Cortex of kidney (tissue), 1 donor: Measurements from ENCODE around the gene WDFY2.

Experiments used
- DNase-seq: peaks from one replicate; lab custom pipeline; 2025; lab: John Stamatoyannopoulos, UW

The WDFY2 gene

DNA sequence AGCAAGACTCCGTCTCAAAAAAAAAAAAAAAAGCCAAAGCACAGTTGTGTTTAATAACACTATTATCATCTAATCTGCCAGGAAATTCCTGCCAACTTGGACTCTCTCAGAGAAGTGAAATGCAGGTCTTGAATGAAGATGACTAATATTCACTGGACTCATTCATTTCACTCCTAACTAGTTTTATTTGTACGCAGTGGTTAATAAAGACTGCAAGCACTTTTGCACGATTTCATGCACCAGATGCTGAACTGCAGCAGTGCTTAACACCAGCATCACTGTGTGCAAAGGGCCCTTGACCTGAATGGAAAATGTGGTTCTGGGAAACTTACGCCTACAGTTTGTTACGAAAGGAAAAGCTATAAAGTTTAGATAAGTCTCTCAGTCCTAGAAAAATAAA is 156.4 kb downstream of the WDFY2 start:
- DNase-seq: no peak

DNA sequence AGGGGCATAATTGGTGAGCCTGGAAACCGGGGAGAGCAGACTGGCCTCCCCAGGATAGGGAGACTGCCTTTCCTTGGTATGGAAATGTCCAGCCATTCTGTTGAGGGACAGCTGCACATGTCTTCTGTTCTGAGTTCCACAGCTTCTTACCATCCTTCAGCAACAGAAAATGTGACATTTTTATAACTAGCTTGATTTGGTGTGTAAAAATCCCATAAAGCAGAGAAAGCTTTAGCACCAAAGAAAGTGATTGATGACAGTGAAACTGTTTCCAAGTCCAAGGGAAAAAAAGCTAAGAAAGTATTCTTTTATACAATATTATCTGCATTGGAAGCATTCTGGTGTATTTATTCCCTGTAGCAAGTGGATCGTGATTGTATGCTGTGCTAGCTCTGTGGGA is 157.8 kb downstream of the WDFY2 start:
- no peak for DNase-seq

DNA sequence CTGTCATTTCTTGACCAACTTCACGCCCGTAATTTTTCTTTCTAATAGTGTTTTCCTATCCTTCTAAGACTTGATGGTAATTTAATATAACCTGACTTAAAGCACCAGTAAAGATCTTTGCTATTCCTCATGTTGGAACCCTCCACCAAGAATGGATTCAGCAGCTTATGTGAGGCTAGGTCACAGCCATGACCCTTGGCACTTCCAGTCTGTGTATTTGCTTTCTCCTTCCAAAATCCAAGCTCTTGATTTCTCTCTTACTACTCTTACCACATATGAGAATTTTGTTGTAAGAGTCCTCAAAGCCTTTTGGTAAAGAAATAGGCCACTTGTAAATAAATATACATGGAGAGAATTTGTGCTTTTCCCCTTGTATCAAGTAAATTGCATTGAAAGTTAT is 158.3 kb downstream of the WDFY2 start:
- DNase-seq: no peak

DNA sequence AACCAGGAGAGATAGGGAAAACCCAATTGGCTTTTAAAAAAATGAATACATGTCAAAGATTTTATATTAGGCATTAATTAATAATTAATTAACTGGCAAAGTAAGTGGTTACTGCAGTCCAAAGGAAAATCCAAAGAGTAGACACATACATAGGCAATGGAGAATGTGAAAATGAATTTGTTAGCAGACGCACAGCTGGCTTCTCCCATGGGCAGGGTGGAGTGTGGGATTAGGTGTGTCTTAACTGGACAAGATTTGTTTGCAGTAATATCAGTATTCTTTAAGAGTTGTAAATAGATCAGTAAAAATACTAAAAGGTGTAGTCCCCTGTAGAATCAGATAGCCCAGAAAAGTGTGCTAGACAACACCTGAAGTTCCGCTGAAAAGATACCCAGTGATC is 161.0 kb downstream of the WDFY2 start:
- no peak for DNase-seq

DNA sequence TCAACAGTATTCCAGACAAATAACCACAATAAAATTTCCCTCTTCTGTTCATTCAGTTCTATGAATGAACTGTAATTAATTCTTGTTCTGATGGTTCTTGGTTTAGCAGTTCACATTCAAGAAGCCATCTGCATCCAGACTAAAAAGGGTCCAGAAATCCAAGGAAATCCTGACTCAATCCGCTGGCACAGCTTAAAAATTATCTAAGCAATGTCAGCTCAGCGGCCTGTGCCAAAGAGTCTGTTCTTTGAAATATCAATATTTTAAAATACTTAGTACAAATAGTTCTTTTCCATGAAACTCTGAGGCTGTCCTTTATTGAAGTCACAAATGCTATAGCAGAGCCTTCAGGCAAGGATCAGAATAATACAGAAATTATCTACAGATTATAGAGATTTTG is 162.5 kb downstream of the WDFY2 start:
- DNase-seq: no peak

DNA sequence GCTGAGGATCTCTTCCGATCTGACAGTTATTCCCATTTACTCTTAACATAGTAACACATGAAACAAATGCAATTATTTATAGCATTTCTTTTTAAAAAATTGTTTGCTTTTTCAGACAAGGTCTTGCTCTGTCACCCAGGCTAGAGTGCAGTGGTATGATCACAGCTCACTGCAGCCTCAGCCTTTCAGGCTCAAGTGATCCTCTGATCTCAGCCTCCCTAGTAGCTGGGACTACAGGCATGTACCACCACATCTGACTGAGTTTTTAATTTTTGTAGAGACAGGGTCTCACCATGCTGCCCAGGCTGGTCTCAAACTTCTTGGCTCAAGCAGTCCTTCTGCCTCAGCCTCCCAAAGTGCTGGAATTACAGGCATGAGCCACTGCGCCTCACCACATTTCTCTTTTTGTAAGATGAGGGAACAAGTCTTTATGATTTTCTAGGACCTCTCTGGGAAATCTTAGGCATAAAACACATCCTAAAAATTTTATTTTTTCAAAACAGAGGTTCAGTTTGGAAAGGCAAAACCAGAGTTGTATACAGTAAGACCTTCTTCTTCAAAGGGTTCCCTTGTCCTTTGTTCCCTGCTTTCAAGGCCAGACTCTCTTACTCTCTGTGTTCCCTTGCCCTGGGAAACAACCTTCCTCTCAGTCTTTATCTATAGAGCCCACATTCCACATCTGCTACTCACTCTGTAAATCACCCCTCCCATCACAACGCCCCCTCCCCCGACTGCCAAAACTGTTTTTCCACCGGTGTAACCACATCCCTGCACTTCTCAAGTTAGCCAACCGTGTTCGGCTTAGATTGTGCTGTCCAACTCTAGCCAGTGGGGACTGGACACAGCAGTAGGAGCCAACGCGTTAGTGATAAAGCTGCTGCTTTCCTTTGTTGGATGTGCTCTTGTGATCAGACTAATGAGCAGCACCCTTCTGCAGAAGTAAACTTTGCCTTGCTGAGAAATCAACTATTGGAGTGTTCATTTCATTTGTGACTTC is 163.5 kb downstream of the WDFY2 start:
- DNase-seq: no peak

DNA sequence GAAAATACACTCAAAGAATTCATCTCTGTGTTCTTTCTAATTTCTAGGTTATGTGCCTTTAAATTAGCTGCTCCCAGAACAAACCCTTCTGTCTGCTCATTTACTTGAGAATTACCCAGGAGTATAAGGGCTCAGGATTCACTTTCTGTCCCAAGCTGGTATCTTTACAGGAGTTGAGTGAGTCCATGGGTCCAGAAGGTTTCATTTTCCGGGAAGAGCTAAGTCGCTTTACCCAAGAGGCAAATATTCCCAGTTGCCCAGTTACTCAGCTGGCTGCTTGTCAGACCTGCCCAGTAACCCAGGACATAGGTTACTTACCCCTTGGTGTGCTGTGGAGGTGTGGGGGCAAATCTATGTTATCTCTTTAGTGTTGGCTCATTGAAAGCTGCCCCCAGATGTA is 172.4 kb downstream of the WDFY2 start:
- no peak for DNase-seq

DNA sequence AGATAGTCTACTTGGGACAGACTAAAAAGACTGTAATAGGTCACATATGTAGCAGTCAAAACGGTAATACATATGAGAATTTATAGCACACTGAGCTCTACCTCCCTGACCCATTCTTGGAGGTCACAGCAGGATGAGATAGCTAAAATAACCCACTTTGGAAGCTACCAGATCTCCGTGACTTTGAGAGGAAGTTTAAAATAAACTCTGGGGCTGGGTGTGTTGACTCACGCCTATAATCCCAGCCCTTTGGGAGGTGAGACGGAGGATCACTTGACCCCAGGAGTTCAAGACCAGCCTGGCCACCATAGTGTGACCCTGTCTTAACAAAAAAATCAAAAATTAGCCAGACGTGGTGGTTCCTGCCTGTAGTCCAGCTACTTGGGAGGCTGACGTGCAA is 174.4 kb downstream of the WDFY2 start:
- DNase-seq: no peak

DNA sequence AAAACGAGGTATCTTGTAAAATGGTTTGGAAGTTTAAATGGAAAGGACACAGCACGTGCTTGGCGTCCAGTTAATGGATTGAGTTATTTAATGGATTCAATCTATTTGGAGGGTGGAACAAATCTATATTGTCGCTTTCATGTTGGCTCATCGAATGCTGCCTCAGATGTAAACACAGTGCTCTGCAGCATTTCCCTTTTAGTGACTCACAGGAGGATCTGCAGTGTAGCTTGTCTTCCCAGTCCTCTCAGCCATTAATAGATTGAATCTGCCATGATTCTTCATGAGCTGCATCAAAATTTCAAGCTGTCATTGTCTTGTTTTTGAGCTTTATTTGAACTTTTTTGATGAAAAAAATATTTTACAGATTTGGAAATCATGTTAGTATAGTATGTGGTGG is 175.0 kb downstream of the WDFY2 start:
- DNase-seq: no peak

DNA sequence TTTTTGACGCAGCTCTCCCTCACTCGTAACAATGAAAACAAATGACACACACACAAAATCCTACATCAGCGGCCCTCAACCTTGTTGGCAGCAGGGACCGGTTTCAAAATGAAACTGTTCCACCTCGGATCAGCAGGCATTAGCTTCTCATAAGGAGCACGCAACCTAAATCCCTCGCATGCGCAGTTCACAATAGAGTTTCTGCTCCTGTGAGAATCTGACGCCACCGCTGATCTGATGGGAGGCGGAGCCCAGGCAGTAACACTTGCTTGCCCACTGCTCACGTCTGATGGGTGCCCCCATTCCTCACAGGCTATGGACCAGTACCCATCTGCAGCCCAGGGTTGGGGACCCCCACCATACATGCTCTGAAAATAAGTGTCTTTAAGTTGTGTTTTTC is 176.3 kb downstream of the WDFY2 start:
- no peak for DNase-seq

DNA sequence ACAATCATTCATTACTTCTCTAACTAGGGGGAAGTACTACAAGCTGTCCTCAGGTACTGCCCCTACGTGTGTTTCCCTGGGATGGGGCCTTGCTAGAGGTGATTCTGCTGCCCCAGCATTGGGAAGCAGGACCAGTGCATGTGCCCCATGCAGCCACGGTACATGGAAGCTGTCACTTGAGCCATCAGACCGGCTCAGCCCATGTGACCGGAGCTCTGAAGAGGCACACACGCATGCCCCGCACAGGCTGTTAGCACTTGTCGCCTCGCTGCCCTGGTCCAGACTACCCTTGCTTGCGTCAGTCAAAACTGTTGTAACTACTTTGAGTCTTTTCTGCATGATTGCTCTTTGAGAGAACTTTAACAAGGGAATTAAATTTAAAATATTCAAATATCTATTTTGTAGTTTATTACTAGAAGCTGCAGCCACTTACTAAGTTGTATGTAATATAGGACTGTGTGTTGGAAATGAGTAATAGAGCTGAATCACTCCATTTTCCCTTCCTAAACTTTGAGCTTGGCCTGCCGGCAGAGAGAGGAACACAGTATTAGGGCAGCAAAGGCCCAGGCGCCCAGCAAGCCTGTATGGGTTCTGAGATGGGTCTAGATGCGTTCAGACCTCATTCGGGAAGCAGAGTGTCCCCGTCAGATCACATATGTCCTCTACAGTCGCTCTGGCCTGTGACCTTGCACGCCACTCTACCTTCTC is 177.5 kb downstream of the WDFY2 start:
- DNase-seq: no peak

DNA sequence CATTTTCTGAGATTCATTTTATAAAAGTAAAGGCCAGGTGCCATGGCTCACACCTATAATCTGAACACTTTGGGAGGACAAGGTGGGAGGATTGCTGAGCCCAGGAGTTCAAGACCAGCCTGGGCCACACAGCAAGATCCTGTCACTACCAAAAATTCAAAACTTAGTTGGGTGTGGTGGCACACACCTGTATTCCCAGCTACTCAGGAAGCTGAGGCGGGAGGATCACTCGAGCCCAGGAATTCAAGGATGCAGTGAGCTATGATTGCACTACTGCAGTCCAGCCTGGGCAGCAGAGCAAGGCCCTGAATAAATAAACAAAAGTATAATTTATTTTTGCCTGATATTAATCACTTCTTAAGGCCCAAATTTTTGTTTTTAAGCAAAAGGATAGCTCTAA is 179.2 kb downstream of the WDFY2 start:
- DNase-seq: no peak

DNA sequence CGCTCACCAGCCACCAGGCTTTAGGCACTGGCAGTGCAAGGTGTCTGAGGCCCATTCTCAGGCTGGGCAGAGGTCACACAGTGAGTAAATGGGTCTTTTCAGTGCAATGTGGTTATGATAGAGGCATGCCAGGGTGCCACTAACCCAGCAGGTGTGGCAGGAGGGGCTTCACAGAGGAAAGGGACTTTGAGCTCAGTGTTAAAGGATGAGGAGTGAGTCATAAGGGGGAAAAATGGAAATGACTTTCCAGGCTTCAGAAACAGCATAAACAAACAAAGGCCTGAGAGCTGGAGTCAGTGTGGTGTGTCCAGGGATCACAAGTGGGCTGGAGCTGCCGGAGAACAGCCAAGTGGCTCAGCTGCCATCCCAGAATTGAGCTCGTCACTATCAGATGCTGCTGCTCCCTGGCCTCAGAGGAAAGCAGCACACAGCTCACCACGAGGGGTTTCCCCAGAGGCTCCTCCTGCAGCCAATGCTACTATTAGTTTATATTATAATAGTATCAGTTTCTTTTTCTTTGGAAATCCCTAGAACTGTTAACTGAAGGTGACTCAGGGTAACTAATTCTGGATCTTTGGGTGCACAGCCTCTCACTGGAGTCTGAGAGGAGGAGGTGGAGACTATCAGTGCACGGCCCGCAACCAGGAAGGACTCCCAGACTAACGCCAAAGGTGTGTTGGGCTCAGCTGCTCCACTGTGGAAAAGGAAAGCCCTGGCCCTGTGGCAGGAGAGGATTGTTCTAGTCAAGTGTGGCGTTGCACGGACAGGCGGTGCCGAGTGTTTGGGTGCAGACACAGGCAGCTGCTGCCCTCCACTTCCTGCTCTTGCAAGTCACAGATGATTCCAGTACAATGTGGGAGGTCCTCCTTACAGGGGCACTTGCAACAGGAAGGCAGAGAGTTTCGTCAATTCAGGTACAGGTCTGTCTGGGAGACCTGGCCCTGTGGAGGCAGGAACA is 180.2 kb downstream of the WDFY2 start:
- DNase-seq: no peak

DNA sequence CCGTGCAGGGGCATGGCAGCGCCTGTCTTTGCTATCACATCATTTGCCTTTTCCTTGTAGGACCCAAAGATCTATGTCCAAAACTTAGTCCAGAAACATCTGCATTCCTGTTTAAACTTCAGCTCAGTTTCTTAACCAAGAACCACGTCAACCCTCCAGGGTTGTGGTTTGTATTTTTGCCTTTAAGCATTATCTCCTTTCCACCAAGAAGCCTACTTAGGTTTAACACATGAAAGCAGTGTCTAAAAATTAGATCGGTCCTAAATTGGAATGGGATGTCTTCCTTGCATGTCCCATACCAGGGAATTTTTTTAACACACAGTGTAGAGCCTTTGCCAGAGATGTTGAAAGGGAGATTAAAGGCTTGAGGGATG is 180.9 kb downstream of the WDFY2 start:
- DNase-seq: no peak

DNA sequence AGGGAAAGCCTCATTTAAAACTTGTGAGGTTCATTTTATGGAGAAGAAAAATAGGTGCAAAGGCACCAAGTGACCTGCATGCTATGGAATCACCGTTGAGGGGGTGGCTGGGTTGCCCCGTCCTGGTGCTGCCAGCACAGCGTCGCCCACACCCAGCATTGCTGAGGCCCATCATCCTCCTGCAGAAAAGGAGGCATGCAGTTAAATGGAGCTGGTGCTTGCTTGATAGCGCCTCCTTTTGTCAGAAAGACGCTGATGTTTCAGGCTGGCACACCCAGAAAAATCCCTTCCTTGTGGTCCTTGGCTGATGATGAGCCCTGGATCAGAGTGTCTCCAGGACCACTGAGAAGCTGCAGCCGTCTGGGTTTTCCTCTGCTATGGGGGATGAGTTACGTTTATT is 182.8 kb downstream of the WDFY2 start:
- DNase-seq: no peak

DNA sequence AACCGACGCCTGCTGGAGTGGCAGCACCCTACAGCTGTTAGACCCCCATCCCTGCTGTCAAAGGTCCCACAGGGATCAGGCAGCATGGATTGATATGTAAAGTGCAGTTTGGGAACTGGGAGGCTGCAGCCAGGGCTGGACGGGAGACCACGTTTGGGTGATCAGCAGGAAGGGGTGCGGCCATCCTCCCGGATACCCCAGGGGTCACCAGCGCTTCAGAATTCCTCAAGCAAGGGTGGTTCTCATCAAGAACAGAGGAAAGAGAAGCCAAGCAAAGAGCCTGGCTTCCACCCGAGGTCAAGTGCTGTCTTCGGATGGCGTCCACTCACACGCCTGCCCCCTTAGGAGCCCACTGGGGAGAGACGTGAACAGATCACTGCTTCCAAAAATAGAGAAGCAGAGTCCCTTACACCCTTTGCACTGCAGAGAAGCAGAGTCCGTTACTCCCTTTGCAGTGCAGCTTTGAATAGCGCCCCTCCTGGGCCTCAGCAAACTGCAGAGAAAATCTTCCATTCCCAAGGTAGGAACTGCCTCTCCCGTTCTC is 184.2 kb downstream of the WDFY2 start:
- no peak for DNase-seq

DNA sequence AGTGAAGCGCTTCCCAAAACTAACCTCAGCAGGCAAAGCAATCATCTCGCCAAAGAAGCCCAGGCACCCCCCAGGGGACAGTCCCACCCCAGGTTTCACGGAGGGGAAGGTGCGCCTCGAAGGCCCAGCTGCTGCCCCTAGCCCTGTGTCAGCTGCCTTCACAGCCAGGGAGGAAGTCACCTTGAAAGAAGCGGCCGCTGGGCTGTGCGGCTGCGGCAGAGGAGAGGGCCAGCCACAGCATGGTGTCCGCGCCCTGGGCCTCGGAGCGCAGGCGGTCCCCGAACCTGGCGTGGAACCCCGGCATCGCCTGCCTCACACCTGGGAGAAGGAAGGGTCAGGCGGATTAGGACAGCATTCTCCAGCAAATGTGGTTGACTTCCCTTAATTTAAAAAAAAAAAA is 184.7 kb downstream of the WDFY2 start:
- no peak for DNase-seq

DNA sequence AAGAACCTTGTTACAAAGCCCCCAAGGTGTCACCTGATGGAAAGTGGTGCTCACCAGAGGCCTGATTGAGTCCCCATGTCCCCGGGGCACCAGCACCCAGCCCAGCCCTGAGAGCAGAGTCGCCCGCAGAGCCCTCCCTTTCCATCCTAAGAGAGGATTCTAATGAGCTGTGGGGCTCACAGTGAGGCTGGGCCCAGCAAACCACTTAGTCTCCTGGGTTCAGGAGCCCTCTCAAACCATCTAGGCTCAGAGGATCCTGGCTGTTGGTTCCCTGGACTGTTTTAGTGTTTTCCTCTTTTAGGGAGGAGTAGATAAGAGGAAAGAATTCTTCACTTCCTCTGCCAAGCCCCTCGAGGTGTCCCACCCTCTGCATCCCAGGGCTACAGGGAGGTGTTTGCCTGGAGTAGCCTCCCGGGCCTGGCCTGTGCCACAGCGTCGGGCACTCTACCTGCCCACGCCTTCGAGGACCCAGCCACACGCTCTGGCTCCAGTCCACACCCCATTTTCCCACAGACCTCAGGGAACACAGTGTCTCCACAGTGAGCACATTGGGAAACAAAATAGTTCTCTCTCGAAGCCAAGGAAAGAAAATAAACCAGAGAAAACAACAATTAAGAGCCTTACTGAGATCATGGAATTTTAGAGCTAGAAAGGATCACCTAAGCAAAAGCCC is 185.3 kb downstream of the WDFY2 start:
- no peak for DNase-seq

DNA sequence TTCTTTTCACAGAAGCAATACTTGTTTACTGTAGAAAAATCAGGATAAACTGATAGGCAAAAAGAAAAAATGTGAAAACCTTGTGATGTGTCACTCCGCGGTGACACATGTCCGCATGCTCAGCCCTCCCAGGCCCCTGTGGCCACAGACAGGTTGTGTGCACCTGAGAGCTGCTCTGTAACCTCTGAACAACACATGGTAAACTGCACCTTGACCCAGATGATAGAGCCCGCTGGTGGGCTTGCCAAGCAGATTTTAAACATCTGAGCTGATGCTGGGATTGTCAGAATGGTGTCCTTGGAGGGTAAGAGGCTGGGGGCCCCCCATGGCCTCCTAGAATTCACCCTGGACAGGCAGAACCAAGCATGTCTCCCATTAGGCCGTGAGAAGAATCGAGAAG is 185.9 kb downstream of the WDFY2 start:
- no peak for DNase-seq

DNA sequence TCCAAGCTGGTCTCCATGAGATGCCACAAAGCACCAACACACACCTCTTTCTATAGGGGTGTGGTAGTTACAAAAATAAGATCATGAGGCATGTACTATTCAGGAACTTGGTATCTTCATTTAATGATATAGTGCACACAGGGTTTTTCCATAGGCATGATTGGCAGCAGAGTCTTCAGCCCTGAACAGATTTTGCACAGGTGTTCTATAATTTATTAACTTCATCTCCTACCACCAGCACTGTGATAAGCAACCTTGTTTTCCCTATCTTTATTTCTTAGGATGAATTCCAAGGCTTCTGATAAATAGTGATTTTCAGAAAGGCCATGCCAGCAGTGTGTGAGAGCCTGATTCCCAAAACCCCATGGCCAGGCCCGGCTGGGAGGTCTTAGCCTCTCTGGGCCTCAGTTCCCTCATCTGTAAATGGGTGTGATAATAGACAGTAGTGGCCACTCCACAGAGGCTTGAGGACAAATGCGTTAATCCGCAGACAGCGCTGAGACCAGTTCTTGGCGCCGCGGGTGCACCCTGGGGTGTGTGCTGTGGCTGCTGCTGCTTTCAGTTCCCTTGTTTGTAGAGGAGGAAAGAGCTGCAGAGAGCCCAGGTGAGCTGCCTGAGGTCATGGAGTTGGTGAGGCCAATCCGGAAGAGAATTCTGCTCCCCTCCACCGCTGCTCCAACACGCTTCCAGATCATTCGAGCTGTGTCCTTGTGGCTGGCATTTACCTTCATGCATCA is 186.6 kb downstream of the WDFY2 start:
- DNase-seq: no peak
